GM19438 (cell line): ENCODE measurements around the gene SFRP2.

Experiments used
- ATAC-seq: cut with Tn5 transposase; IDR thresholded peaks from one replicate; pipeline ENCODE4 v1.9.1; 2021; ENCODE audit warnings: low read depth; ENCODE audit not compliant: unreplicated experiment

The SFRP2 gene

DNA sequence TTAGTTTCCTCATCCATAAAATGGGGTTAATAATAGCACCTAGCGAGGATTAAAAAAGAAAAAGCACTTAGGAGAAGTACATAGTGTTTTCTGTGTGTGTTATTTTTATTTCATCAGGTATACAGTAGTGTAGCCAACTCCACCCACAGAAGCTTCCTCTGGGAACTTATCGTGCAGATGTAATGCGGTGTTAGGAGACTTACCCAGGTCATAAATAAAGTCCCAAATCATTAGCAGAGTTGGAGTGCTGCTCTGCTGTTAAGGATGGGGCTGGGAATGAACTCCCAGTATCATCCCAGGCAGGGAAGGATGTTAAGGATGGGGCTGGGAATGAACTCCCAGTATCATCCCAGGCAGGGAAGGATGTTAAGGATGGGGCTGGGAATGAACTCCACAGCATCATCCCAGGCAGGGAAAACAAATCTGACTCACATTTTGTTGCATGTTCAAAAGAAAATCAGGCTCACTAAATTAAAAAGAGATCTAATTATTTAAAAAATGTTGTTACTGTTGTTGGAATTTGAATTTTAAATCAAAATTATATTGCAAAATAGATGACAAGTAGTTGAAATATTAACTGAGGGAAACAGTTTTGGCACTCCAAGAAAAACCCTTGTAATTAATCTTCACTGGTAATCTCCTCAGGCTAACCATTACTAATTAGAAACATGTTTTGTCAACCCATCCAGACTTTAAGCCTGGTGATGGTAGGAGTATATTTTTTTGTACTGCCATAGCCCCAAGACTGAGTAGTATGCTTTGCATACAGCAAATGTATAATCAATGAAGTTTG is 10.2 kb upstream of the SFRP2 start:
- no peak for ATAC-seq

DNA sequence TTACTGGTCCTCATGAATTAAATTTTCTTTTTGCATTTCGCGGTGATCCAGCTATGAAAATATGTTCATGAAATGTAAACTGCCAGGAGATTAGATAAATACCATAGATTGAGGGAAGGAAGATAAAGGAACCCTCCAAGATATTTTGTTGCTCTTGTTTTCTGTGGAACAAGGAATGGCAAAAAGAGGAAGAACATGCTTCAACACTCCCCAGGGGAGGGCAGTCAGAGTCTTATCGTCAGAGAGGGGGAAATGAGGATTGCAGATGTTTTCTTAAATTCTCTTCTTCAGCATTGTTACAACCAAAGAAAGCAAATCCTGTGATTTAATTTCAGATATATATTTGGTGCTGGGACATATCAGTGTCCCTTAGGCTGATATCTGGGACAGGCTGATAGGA is 9.5 kb upstream of the SFRP2 start:
- ATAC-seq: no peak

DNA sequence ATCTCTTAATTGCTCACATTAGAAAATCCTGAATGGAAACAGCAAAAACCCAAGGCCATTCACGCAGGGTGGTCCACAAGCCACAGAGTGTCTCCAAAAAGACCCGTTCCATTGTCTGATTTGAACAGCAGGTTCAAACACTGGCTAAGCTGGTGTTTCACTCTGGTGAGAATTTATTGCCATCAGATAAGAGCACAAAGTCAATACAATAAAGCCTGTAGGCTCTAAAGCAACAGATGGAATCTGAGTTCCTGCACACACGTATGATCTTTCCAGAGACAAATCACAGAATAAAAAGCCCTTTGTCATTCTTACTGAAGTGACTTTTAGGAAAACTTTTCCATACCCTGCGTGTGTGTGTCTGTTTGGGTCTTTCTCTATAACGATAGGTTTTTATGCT is 5.1 kb upstream of the SFRP2 start:
- no peak for ATAC-seq

DNA sequence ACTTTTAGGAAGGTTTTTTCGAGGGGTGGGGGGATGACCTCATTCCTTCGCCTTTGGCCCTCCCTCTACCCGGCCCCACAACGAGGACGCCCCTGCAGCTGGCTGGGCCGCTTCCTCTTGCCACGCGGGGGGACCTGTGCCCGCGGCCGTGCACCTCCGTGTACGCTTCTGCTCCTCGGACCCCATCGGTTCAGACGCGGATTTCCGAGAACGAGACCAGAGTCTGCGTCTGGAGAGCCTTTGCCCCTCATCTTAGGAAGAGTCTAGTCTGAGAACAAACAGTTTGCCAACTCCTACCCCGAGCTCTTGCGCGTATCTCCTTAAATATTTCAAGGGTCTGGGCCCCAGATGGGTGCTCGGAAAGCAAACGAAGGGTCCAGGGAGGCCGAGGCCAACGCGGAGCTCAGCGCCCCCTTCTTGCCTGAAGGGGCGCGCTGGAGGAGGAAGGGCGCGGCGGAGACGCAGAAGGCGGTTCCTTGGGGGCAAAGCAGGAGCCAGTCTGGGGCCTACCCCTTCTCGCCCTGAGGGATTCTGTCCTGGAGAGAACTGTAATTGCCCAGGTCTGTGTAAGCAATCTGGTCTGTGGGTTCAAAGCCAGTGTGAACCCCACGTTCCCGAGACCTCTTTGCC is 3.9 kb upstream of the SFRP2 start:
- ATAC-seq: no peak

GRCh38 chr4:153791746-153792617 is 3.1 kb upstream of the SFRP2 start:
- no peak for ATAC-seq

GRCh38 chr4:153790962-153791551 is 2.2 kb upstream of the SFRP2 start:
- ATAC-seq: no peak

DNA sequence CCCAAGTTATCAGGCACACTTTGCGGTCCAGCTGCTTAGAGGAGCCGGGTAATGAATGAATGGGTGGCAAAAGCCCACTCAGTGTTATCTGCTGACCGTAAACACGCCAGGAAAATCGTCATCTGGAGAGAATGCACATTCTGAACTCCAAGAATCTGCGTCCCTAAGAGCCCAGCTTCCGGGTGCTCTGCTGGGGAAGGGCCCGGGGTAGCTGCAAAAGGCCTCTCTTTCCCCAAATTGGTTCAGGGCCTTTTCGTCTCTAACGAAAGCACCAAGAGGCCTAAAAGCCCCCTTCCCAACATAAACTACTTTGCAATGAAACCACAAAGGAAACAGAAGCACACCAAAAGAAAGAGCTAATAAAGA is 1.6 kb upstream of the SFRP2 start:
- ATAC-seq: no peak

DNA sequence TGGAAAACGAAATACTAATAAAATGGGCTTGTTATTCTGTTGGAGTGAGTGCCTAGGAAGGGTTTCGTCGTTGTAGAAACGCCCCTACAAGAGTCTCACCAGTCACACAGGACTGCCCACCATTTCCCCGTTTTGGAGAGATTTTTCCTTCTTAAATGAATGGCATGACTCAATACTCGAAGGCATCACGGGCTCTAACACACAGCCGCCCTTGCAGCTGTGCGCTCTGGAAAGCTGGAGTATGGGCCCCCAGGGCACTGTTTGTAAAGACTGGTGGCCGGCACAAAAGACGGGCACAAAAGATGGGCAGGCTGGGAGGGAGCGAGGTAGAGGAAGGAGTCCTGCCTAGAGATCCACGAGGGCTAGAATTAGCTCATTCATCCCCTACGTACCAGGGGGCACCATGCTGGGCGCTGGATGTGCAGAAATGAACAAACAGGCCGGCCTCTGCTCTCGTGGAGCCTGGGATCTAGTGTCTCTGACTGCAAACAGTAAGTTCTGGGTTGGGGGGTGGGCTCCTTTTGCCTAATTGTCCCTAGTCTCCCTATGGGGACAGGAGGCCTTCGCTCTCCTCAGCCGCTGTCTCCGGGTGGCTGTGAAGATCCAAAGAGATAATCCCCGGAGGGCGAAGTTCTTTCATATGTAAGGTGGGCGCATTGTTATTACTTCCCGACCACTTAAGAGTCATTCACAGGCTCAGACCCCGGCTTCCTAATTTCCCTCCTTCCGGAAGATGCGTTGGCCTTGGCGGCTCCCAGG is 1.0 kb upstream of the SFRP2 start:
- no peak for ATAC-seq

DNA sequence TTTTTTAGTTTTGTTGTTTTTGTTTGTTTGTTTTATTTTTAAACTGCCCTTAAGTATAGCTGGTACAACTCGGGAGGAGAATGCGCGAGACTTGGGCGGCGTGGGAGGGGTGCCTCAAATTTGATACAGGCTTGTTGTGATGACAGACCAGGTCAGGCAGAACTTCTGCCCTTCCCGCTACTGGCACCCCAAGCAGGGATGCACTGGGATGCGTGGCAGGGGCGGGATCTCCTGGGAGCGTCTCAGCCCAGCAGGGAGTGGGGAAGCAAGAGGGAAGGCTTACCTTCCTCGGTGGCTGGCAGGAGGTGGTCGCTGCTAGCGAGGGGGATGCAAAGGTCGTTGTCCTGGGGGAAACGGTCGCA is 851 bp downstream of the SFRP2 start:
- no peak for ATAC-seq

GRCh38 chr4:153787575-153787974 is 1.3 kb downstream of the SFRP2 start:
- no peak for ATAC-seq

GRCh38 chr4:153787061-153787560 is 1.8 kb downstream of the SFRP2 start:
- no peak for ATAC-seq

- no peak for ATAC-seq
These were observed 2.8 kb downstream of the SFRP2 start for GRCh38 chr4:153785910-153786721.

DNA sequence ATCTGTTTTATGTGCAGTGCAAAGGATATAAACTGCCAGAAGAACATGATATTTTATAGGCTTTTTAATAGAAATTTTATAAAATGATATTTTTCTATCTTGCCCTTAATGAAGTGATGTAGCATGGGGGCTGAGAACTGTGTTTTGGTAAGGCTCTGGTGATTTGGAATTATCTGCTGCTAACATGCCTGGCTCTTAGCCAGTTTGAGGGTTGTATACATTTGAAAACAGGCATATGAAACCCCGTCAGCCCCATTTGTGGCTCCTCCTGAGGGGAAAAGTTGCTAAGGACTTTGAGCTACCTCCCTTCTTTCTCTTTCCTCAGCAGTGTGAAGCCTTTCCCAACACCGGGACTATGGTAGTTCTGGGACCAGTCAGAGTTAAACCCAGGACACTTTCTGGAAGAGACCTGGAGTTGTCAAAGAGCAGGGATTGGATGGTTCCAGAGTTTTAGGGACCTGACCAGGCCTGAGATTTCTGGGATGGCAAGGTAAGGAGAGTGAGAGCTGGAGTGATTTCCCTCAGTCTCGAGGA is 4.7 kb downstream of the SFRP2 start:
- no peak for ATAC-seq

DNA sequence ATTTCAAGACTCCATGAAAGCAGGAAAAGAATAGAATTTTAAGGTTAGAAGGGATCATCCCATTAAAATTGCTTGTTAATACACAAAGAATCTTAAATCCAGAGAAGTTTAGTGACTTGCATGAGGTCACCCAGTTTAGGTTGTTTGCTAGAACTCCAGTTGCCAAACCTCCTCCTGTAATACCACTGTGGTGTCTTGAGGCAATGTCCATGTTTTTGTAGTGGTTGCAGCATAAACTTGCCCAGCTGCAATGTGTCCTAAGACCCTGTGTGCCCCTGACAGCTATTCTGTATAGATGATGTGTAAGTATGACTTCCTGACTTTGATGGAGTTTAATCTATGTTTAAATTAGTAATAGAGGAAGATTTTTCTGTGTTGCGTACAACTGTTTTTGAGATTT is 6.3 kb downstream of the SFRP2 start:
- no peak for ATAC-seq

DNA sequence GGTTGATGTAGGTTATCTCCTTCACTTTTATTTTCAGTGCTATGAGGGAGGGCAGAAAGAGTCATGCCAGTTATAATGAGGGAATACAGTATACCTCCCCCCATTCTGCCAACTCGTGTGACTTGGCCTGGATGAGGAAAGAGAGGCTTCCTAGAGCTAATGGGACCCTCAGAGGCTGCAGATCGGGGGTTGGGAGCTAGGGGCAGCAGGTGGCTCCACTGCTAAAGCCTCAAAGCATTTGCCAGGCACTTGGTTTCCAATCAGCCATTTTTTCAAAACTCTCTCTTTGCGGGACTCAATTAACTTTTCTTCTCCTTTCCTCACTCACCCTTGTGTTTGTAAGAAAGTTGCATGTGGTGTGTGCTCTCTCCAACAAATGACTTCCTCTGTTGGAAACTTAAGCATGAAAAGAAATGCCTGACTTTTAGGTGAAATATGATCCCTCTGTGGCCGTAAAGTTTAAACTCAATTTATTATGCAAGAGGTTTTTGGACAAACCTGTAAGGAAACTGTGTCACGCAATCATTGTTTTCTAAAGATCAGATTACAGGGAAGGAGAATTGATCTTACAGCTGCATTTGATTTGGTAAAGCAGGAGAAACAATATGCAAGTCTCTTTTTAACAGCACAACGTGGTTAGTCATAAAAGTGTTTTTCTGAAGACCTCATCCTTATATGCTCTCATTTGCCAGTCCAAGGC is 7.0 kb downstream of the SFRP2 start:
- ATAC-seq: no peak

DNA sequence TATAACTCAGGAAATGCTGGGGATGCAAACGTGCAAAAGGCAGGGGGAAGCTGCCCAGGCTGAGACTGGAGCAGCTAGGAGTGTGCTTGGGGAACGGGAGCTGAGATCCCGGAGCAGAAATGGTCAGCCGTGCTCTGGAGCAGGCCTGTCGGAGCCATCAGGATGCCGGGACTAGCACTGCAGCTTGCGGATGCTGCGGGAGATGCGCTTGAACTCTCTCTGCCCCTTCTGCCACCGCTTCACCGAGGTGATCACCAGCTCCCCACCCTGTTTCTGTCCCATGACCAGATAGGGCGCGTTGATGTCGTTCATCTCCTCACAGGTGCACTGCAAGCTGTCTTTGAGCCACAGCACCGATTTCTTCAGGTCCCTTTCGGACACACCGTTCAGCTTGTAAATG is 7.6 kb downstream of the SFRP2 start:
- ATAC-seq: no peak

- no peak for ATAC-seq
These were observed 8.0 kb downstream of the SFRP2 start for GRCh38 chr4:153780876-153781275.

- no peak for ATAC-seq
These were observed 8.7 kb downstream of the SFRP2 start for GRCh38 chr4:153780221-153780620.

DNA sequence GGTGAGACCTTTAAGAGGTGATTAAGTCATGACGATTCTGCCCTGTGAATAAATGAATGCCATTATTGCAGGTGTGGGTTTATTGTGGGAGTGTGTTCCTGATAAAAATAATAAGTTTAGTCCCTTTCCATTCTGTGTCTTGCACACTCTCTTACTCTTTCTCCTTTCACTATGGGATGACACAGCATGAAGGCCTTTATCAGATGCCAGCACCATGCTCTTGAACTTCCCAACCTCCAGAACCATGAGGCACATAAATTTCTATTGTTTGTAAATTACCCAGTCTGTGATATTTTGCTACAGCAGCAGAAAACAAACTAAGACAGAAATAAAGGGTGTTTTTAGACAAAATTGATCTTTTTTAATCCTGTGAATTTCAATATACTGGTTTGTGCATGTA is 10.5 kb downstream of the SFRP2 start:
- no peak for ATAC-seq
